HG03196 (cell line): ENCODE results near the gene ARFGAP1.

Experiments
- ATAC-seq: cut with Tn5 transposase; IDR thresholded peaks from one replicate; pipeline ENCODE4 v1.9.1; 2021; ENCODE audit not compliant: unreplicated experiment

Gene ARFGAP1

GRCh38 chr20:63306673-63307537 lies 34.3 kb downstream of the ARFGAP1 start:
- no peak for ATAC-seq

DNA sequence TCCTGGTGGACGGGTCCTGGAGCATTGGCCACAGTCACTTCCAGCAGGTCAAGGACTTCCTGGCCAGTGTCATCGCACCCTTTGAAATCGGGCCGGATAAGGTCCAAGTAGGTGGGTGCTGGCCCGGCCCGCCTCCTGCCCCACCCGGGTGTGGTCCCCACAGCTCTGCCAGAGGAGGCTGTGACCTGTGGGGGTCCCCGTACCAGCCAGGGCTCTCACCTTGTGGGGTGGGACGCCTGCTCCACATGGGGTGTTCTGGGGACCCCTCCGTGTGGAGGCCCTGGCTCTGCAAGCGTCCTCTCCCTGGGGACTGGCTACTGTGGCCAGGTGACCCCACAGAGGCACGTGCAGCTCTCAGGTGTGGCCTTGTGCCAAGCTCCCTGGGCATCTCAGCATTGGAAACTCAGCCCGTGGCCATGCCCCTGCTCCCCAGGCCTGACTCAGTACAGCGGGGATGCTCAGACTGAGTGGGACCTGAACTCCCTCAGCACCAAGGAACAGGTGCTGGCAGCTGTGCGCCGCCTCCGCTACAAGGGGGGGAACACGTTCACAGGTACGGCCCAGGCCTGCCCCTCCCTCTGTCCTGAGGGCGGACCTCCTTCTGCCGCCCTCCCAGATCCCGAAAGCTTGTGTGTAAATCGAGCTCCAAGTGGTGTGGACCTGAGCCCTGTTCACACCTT lies 35.1 kb downstream of the ARFGAP1 start:
- no peak for ATAC-seq

DNA sequence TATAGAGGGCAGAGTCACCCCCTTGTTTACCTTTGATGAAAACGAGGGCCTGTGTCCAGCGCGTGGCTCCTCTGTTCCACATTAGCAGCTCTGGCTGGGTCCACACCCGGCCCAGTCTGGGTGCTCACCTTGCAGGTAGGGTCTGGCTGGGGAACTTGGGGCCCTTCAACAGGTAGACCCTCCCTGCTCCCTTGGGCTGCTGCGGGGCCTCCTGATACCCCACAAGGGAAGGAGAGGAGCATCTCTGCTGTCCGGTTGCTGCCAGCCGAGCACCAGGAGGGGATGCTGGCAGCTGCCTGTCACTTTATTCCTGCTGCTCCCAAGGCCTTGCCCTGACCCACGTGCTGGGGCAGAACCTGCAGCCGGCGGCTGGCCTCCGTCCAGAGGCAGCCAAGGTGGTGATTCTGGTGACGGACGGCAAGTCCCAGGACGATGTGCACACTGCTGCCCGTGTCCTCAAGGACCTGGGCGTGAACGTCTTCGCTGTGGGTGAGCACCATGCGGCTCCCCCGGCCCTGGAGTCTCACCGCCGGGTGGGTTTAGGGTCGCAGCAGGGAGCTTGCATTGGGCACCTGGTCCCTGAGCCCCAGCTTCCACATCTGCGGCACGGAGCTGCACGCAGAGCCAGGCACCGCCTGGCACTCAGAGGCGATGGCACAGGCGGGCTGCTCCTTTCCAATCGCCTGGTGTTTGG lies 35.8 kb downstream of the ARFGAP1 start:
- ATAC-seq: no peak

- ATAC-seq: no peak
These were observed 36.9 kb downstream of the ARFGAP1 start for GRCh38 chr20:63309261-63310071.

GRCh38 chr20:63310265-63310991 lies 37.8 kb downstream of the ARFGAP1 start:
- ATAC-seq: no peak

DNA sequence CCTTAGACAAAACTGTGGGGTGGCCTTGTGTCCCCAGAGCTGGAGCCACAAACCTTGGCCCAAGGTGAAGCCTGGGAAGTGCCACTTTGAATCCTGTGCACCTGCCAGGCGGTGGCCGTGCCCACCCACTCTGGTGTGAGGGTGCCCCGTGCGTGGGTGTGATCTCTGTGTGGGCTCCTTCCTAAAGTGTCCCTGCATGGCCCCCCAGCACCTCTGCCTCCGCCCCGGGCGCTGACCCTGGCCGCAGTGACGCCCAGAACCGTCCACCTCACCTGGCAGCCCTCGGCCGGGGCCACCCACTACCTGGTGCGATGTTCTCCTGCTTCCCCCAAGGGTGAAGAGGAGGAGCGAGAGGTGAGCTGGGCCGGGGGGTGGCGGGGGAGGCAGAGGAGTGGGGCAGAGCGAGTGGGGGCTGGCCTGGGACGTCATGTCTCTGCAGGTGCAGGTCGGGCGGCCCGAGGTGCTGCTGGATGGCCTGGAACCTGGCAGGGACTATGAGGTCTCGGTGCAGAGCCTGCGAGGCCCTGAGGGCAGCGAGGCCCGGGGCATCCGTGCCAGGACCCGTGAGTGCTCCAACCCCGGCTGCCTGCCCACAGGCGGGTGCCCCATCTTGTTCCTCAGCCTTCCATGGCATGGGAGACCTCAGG lies 38.7 kb downstream of the ARFGAP1 start:
- ATAC-seq: no peak

DNA sequence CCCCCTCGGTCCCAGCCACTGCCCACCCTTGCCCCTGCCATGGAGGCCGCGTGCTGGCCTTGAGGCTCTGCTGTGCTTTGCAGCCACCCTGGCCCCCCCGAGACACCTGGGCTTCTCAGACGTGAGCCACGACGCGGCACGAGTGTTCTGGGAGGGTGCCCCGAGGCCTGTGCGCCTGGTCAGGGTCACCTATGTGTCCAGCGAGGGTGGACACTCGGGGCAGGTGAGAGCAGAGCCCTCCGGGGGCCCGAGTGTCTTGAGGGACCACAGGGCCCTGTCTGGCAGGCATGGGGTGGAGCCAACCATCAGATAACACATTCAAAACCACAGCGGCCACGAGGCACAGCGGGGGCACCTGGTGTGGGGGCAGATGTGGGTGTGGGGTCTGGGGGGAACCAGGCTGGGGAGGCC lies 39.2 kb downstream of the ARFGAP1 start:
- ATAC-seq: no peak

DNA sequence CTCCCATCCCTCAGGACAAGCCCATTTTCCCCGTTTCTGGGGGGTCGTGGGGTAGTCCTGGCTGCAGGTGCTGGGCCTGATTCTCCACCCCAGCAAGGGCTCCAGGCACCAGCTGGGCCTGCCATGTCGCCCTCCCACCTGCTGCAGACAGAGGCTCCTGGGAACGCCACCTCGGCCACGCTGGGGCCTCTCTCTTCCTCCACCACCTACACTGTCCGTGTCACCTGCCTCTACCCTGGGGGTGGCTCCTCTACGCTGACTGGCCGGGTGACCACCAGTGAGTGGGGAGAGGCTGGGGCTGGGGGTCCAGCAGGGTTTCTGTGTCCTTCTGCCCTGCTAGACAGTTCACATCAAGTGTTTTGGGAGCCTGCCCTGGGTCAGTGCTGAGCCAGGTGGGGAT lies 39.7 kb downstream of the ARFGAP1 start:
- ATAC-seq: no peak

- ATAC-seq: no peak
These were observed 40.2 kb downstream of the ARFGAP1 start for GRCh38 chr20:63312690-63313348.

GRCh38 chr20:63313349-63314014 lies 40.9 kb downstream of the ARFGAP1 start:
- no peak for ATAC-seq

- ATAC-seq: no peak
These were observed 41.4 kb downstream of the ARFGAP1 start for GRCh38 chr20:63314015-63314471.

DNA sequence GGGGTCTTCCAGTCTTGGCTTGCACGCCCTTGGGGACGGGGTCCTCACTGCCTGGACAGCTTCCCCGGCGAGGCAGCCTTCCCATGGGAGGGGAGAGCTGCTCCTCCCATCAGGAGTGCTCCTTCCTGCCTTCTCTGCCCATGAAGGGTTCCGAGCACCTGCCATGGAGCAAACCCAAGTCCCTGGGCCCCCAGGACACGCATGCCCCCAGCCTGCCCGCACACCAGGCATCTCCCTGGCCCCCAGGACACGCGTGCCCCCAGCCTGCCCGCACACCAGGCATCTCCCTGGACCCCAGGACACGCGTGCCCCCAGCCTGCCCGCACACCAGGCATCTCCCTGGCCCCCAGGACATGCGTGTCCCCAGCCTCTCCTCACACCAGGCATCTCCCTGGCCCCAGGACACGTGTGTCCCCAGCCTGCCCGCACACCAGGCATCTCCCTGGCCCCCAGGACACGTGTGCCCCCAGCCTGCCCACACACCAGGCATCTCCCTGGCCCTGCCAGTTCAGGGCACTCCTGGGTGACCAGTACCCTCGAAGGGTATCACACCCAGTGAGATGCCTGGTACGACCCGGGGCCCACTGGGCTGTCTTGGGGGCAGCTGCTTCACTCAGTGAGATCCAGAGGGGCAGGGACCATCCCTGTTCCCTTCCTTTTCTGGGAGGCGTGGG lies 42.1 kb downstream of the ARFGAP1 start:
- no peak for ATAC-seq

GRCh38 chr20:63315240-63315689 lies 42.7 kb downstream of the ARFGAP1 start:
- no peak for ATAC-seq

- ATAC-seq: no peak
These were observed 43.3 kb downstream of the ARFGAP1 start for GRCh38 chr20:63315731-63316491.

DNA sequence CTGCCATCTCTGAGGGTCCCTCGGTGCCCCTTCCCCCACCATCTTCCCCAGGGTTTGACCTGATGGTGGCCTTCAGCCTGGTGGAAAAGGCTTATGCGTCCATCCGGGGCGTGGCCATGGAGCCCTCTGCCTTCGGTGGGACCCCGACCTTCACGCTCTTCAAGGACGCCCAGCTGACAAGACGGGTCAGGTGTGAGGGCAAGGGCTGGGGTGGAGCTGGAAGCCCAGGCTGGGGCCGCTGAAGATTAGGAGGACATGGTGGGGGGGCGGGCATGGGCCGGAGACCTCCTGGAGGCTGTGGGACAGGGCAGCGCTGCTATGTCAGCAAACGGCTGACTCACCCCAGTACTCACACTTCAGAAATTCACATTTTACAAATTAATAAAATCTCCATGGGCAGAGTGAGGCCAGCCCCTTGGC lies 43.9 kb downstream of the ARFGAP1 start:
- no peak for ATAC-seq

- ATAC-seq: no peak
These were observed 44.4 kb downstream of the ARFGAP1 start for GRCh38 chr20:63317061-63317460.

DNA sequence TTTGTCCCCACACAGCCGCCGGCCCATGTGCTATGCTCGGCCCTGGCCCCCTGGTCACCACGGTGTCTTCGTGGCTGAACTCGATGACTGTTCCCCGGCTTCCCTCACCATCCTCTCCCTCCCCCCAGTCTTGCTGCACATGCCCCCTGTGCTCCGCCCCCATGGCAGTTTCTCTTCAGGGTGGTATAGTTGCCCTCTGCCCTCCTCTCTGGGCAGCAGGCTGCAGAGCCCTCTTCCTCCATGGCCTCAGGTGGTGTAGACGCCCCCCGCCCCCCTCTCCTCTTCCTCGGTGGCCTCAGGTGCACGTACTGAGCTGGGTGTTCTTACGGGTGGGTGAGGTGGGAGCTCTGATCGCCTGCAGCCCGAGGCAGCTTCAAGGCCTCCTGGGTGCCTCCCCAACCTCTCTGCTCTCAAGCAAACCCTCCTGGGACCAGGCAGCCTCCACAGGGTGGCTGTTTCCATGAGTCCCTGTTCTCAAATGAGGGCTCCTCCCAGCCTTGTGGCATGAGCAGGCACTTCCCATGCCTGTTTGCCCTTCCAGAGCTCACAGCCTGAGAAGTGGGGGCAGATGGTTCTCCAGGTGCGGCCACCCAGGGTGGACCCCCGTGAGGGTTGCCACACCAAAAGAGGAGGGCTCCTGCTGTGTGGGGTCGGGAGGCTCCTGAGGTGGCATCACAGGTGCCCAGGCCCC lies 45.1 kb downstream of the ARFGAP1 start:
- no peak for ATAC-seq
